Body of pancreas (tissue), 4 donors: ENCODE measurements around the gene SAMD10.

Experiments used
- CTCF ChIP-seq, 7 experiments: fragments of 450-650 bp in 4 of 7; fragments of 200-600 bp in 3 of 7; sonication (generic) in 3 of 7; IDR thresholded peaks; one replicate each; pipeline ENCODE4 v1.5.1; 2016 to 2019; ENCODE audit warnings: antibody characterized with exemption in 7 of 7
- POLR2A ChIP-seq, 3 donors: fragments of 450-650 bp; IDR thresholded peaks; one replicate each; pipeline ENCODE4 v1.6.1; 2016; ENCODE audit warnings: antibody characterized with exemption in 3 of 3, mild to moderate bottlenecking in 2 of 3

- TF ChIP-seq CTCF (IDR thresholded peaks at IDR 0.05) (peak in 6 of 7 experiments; percentile 10 to 42 (median 34)), POLR2A (IDR thresholded peaks at IDR 0.05) (peak in 1 of 3 donors; percentile 27)
Observed at GRCh38 chr20:63979557-63980316, at the start of gene SAMD10.
